HG02840 (cell line): ENCODE results near the gene LIPC.

Experiments
- ATAC-seq: cut with Tn5 transposase; IDR thresholded peaks from one replicate; pipeline ENCODE4 v1.9.1; 2021; ENCODE audit warnings: mild to moderate bottlenecking, moderate library complexity, moderate number of reproducible peaks; ENCODE audit not compliant: unreplicated experiment, low FRiP score

Gene LIPC

GRCh38 chr15:58472221-58472620 lies 40.4 kb downstream of the LIPC start:
- ATAC-seq: no peak

- no peak for ATAC-seq
Measured at GRCh38 chr15:58472821-58473581, 41.2 kb downstream of the LIPC start.

DNA sequence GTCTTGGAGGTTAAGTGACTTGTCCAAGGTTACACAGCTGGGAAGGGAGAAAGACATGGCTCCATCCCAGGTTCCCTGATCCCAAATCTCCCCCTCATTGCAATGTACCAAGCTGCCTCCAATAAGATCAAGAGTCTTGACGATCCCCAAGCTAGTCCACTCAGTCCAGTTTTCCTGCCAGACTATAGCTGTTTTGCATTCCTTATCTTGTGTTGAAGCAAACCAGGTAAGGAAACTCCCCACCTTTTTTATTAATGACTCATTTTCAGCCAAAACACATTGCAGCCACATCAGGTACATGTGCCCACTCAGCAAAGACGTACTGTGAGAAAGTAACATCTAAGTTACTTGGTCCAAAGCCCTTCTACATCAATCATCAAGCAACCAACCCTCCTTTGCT lies 41.9 kb downstream of the LIPC start:
- ATAC-seq: no peak

GRCh38 chr15:58474741-58475323 lies 43.0 kb downstream of the LIPC start:
- ATAC-seq: no peak

GRCh38 chr15:58475573-58476524 lies 44.1 kb downstream of the LIPC start:
- no peak for ATAC-seq

- ATAC-seq: no peak
Measured at GRCh38 chr15:58476525-58477162, 44.9 kb downstream of the LIPC start.

GRCh38 chr15:58477170-58477569 lies 45.4 kb downstream of the LIPC start:
- no peak for ATAC-seq

GRCh38 chr15:58478035-58478434 lies 46.2 kb downstream of the LIPC start:
- ATAC-seq: no peak

DNA sequence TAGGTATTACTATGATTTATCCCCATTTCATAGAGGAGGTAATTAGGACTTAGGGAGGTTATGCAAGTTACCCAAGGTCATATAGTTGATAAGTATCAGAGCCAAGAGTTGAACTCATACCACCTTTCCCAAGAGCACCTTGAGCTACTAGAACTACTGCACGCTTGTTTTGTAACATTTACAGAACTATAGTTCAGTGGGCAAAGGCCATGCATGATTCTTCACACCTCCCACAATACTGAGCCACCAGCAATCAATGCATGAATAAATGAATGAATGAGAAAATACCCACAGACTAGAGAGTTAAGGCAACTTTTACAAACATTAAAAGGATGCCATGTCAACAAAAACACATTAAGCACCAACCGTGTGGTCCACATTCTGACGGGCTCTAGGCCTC lies 46.8 kb downstream of the LIPC start:
- ATAC-seq: no peak

GRCh38 chr15:58479941-58480340 lies 48.1 kb downstream of the LIPC start:
- no peak for ATAC-seq

DNA sequence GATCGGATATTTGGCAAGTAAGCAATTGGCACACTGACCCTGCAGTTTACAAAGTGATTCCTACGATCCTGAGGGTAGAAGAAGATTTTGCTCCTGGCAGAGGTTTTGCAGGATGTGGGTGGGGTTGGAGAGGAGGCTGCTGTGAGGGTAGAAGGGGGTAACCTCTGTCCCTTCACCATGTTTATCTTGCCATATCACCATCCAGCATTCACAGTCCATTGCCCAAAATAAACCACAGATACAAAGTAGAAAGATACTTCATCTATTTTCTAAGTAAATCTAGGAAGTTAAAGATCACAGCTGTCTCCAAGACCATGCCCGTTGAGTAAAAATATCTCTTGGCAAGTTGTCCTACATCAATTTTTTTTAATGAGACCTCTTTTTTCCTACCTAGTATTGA lies 51.6 kb downstream of the LIPC start:
- no peak for ATAC-seq

- no peak for ATAC-seq
Measured at GRCh38 chr15:58484791-58485600, 53.2 kb downstream of the LIPC start.

- no peak for ATAC-seq
Measured at GRCh38 chr15:58486062-58486461, 54.3 kb downstream of the LIPC start.

GRCh38 chr15:58486564-58486963 lies 54.8 kb downstream of the LIPC start:
- no peak for ATAC-seq

GRCh38 chr15:58487041-58487723 lies 55.4 kb downstream of the LIPC start:
- no peak for ATAC-seq

GRCh38 chr15:58487724-58488120 lies 55.9 kb downstream of the LIPC start:
- ATAC-seq: no peak

DNA sequence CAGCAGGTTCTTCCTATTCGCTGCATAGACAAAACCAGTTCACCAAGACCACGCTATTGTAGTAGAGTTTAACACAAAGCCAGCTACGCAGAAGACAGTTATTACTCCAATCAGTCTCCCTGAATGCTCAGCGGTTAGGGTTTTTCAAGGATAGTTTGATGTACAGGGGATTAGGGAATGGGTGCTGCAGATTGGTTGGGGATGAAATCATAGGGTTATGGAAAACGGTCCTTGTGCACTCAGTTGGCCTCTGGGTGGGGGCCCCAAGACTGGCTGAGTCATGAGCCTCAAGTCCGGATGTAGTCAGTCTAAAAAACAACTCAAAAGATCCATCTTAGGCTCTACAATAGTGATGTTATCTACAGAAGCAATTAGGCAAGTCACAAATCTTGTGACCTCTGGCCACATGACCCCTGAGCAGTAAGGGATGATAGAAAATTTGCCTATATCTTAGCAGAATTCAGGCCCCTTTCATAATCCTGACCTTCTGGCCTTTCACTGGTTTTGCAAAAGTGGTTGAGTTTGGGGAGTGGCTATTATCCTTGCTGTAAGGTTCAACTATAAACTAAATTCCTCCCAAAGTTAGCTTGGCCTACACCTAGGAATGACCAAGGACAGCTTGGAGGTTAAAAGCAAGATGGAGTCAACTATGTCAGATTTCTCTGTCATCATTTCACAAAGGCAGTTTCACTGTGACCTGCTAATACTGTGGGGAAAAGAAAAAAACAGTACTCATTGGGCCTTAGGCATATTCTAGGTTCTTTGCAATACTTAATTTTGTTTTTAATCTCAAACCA lies 57.7 kb downstream of the LIPC start:
- ATAC-seq: no peak

DNA sequence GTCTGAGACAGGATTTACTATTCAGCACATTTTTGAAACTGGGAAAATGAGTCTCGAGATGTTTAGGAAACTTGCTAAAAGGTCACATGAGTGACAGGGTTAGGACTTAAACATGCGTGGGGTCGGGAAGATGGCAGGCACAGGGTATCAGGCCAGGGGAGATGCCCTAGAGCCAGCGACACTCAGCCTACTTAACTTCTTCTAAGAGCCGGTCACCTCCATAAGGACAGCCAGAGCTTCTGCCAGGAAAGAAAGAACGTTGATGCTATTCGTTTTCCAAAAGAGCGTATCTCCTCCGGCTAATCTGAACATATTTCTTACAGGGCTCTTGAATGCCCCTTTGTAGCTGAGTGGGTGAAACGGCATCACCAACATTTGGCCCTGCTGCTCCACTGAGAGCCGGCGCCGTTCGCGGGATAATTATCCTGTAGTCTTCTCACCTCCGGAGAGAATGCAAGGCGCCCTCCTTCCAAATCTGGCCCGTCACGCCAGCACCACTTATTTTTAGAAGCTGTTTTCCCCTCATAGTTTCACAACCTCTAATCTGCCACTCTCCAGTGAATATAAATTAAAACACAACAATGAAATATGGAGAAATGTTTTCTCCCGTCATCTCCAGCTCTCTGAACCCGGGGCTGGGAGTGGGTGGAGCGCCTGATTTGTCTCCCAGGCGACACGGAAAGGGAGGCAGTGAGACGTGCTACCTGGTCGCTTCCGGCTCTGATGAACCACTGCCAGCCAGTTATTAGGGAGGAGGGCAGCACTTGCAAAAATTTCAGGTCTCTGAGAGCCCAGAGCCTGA lies 58.5 kb downstream of the LIPC start:
- no peak for ATAC-seq
